Peyer's patch (tissue), 4 donors: ENCODE measurements around the gene RPL39.

Experiments
- CTCF ChIP-seq, 6 experiments: fragments of 450-650 bp in 4 of 6; fragments of 200-600 bp in 2 of 6; sonication (generic) in 1 of 6; IDR thresholded peaks; one replicate each; pipeline ENCODE4 v1.5.1; 2017 to 2019; ENCODE audit warnings: antibody characterized with exemption in 6 of 6, mild to moderate bottlenecking in 3 of 6, moderate library complexity in 1 of 6
- POLR2A ChIP-seq, 2 donors: fragments of 450-650 bp; IDR thresholded peaks; one replicate each; pipeline ENCODE4 v1.5.1; 2017; ENCODE audit warnings: antibody characterized with exemption in 2 of 2, mild to moderate bottlenecking in 2 of 2, moderate library complexity in 2 of 2

DNA sequence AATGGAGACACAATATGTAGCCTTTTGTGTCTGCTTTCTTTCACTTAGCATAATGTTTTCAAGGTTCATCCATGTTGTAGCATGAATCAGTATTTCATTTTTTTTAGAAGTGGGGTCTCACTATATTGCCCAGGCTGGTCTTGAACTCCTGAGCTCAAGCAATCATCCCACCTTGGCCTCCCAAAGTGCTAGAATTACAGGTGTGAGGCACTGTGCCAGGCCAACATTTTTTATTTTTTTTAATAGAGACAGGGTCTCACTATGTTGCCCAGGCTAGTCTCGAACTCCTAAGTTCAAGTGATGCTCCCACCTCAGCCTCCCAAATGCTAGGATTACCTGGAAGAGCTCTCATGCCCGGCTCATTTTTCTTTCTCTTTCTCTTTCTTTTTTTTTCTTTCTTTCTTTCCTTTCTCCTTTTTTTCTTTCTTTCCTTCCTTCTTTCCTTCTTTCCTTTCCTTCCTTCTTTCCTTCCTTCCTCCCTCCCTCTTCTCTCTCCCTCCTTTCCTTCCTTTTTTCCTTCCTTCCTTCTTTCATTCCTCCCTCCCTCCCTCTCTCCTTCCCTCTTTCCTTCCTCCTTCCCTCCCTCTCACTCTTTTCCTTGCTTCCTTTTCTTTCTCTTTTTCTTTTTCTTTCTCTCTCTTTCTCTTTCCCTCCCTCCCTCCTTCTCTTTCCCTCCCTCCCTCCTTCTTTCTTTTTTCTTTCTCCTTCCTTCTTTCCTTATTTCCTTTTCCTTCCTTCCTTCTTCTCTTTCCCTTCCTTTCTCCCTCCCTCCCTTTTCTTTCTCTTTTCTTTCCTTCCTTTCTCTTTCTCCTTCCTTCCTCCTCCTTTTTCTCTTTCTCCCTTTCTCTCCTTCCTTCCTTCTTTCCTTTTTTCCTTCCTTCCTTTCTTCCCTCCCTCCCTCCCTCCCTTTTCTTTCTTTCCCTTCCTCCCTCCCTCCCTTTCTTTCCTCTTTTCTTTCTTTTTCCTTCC is 10.1 kb upstream of the RPL39 start:
- TF ChIP-seq CTCF (IDR thresholded peaks at IDR 0.05) (no peak), POLR2A (IDR thresholded peaks at IDR 0.05) (no peak)
